SK-N-SH (cell line): ENCODE measurements around the gene THOP1.

Experiments used
- EP300 ChIP-seq, 2 experiments: IDR thresholded peaks; 2 replicates each; pipeline versions ENCODE4 v1.4.0 to v1.6.1; 2012; ENCODE audit warnings: borderline replicate concordance in 1 of 2, low read depth in 1 of 2, low read length in 1 of 2
- POLR2AphosphoS5 ChIP-seq: IDR thresholded peaks from 2 replicates; pipeline ENCODE4 v1.6.1; 2012; ENCODE audit warnings: low read depth, low read length
- TF ChIP-seq, protein P1 (sequence below): IDR thresholded peaks from 2 replicates; pipeline ENCODE4 v1.6.1; 2012; ENCODE audit warnings: mild to moderate bottlenecking, low read depth, low read length, moderate library complexity

DNA sequence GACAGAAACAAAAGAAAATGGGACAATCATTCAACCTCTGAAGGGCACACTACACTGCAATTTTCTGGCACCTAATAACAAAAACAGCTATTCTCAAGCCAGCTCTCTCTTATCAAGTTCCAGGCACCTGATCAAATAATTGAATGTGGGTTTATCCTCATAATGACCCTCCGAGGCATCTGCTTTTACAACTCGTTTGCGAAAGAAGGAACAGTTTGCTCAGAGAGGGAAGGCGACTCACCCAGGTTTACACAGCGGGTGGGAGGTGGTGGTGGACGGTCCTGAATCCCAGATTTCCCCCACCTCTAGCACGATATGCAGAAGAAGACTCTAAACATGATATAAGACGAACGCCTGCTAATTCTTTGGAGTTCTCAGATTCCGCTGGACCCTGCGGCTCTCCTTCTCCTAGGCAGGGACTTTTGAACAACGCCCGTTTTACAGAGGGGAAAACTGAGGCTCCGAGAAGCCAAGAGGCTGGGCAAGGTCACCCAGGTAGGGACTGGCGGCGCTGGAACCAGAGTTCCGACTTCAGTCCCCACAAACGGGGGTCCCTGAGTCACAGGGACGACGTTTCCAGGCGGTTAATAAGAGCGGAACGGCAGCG lies 2.9 kb upstream of the THOP1 start:
- TF ChIP-seq EP300 (IDR thresholded peaks at IDR 0.05; ENCODE audit: borderline replicate concordance in 1 of 2, low read depth in 1 of 2, low read length in 1 of 2) (no peak), POLR2AphosphoS5 (no peak)
- TF ChIP-seq, protein P1, sequence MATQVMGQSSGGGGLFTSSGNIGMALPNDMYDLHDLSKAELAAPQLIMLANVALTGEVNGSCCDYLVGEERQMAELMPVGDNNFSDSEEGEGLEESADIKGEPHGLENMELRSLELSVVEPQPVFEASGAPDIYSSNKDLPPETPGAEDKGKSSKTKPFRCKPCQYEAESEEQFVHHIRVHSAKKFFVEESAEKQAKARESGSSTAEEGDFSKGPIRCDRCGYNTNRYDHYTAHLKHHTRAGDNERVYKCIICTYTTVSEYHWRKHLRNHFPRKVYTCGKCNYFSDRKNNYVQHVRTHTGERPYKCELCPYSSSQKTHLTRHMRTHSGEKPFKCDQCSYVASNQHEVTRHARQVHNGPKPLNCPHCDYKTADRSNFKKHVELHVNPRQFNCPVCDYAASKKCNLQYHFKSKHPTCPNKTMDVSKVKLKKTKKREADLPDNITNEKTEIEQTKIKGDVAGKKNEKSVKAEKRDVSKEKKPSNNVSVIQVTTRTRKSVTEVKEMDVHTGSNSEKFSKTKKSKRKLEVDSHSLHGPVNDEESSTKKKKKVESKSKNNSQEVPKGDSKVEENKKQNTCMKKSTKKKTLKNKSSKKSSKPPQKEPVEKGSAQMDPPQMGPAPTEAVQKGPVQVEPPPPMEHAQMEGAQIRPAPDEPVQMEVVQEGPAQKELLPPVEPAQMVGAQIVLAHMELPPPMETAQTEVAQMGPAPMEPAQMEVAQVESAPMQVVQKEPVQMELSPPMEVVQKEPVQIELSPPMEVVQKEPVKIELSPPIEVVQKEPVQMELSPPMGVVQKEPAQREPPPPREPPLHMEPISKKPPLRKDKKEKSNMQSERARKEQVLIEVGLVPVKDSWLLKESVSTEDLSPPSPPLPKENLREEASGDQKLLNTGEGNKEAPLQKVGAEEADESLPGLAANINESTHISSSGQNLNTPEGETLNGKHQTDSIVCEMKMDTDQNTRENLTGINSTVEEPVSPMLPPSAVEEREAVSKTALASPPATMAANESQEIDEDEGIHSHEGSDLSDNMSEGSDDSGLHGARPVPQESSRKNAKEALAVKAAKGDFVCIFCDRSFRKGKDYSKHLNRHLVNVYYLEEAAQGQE, result no peak
